ENCODE measurements around the gene CSMD2.

GRCh38 chr1:33655496-33655895 lies 509.5 kb downstream of the CSMD2 start:
- TF ChIP-seq CTCF (IDR thresholded peaks at IDR 0.05 in 4 of 5, conservative IDR thresholded peaks at IDR 0.05 in 1 of 5) = no peak
- TF ChIP-seq POLR2A (IDR thresholded peaks at IDR 0.05) = no peak

All from gastrocnemius medialis (tissue), 4 donors.